NCI-H526 treated with DMSO at 0.1 percent for 48 hours (cell line): ENCODE data around the gene MUS81.

Source experiments
- DNase-seq: peaks from one replicate; lab custom pipeline; 2025; lab: John Stamatoyannopoulos, UW

Gene MUS81

GRCh38 chr11:65861533-65862183 is 1.4 kb downstream of the MUS81 start:
- no peak for DNase-seq

- no peak for DNase-seq
Observed at GRCh38 chr11:65862191-65862735, 2.0 kb downstream of the MUS81 start.

- DNase-seq = no peak
Observed at GRCh38 chr11:65862941-65863888, 3.0 kb downstream of the MUS81 start.

DNA sequence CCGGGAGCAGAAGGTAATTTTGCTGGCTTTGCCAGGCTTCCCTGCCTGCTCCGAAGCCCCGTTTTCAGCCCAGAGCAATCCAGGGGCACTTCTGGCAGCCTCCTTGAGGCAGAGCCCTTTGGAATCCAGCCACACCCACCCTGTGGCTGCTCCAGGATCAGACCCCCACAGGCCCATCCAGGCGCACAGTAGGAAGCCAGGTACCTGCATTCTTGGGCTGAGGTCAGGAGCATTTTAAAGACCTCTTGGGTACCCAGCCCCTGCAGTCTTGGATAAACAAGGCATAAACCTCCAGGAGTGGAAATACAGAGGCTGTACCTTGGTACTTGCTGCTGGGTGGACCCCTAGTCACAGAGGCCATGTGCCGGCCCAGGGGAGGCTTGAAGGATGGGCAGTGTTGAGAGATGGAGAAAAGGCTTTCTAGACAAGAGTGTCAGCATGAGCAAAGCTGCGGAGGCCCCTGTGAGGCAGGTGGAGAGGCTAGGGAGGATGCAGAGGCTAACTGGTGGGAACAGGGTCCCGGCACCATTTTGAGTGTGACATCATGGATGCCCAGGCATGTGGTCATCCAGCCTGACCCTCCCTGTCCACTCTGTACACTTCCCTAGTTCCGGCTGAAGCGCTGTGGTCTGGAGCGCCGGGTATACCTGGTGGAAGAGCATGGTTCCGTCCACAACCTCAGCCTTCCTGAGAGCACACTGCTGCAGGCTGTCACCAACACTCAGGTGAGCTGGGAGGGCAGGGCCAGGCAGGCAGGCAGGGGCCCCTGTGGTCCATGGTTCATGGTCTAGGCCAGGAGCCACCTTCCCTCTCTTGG is 3.9 kb downstream of the MUS81 start:
- no peak for DNase-seq

- DNase-seq = no peak
Observed at GRCh38 chr11:65864706-65865471, 4.7 kb downstream of the MUS81 start.

DNA sequence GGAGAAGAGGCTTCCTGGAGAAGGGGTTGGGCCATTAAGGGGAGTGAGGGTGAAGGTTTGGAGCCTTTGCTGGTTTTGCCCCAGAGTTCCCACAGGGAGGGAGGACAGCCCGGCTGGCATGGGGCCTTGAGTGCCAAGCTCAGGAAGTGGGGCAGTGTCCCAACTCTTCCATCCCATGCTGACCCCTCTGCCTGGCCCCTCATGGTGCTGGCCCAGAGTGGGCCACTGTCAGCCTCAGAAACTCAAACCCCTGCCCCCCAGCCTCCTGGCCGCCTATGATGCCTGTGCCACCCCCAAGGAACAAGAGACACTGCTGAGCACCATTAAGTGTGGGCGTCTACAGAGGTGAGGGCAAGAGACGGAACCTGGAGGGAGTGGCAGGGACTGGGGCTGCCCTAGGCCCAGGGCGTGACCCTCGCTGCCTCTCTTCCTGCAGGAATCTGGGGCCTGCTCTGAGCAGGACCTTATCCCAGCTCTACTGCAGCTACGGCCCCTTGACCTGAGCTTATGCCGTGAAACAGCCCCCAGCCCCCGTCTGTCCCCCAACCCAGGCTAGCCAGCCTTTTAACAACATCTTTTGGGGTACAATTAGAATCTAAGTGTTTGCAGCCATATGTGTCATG is 5.4 kb downstream of the MUS81 start:
- no peak for DNase-seq

DNA sequence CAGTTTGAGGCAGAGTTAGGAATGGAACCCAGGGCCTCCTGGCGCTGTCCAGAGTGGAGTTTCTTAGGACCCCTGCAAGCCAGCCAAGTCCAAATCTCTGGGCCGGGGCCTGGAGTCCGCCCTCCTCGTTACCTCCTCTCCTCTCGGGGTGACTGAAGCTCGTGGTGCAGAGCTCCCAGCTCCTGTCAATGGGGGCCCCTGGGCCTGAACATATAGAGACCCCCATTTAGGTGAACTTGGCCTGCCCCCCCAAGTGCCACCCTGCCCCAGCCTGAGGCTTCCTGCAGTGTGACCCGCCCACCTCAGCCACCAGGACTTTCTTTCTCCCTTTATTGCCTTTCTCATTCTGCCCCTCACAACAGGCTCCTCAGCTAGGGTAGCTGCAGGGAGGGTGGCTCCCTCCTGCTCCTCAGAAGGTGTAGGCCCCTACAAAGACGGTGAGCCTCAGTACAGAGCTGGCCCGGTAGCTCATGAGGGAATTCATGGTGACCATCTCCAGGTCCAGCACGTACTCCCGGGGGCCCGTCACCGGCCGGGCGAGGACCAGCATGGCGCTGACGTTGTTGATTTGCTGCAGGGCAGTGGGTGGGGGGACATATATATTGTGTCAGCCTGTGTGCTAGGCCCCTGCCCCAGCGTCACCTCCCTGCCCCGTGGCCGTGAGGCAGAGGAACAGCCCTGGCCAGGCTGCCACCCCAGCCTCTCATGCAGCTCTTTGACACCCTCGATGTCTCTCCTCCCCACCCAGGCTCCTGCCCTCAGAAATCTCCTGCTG is 6.5 kb downstream of the MUS81 start:
- DNase-seq = no peak

DNA sequence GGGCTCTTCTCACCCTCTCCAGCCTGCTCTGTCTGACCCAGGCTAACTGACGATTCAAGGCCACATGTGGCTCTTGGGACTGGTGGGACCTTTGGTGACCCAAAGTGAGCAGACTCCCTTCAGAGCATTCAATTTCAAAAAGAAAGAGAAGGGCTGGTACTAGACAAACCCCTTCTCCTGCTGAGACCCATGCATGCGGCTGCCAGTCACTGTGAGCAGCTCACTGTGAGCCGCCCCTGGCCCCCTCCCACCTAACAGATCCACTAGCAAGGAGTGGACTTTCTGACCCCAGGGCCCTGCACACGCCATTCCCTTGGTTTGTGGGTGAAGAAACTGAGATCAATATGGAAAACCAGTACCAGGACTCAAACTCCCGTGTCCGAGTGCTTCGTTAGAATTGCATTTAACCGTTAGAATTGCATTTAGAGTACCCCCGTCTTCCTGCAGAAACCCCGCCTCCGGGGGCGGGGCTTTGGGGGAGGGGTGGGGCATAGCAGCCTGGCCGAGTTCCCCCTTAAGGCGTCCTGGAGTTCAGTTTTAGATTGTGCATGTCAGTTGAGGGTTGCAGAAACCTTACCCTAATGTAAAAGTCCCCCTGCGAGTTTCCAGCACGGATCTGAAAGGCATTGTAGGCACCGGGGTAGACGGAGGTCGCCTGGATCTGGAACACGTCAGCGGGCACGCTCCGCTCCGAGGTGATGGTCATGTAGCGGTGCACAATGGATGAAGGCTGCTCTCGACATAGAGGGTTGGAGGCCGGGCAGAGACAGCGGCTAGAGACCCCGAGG is 7.2 kb downstream of the MUS81 start:
- DNase-seq = no peak

- no peak for DNase-seq
Observed at GRCh38 chr11:65868076-65868667, 7.9 kb downstream of the MUS81 start.

GRCh38 chr11:65868907-65869306 is 8.7 kb downstream of the MUS81 start:
- DNase-seq = no peak

DNA sequence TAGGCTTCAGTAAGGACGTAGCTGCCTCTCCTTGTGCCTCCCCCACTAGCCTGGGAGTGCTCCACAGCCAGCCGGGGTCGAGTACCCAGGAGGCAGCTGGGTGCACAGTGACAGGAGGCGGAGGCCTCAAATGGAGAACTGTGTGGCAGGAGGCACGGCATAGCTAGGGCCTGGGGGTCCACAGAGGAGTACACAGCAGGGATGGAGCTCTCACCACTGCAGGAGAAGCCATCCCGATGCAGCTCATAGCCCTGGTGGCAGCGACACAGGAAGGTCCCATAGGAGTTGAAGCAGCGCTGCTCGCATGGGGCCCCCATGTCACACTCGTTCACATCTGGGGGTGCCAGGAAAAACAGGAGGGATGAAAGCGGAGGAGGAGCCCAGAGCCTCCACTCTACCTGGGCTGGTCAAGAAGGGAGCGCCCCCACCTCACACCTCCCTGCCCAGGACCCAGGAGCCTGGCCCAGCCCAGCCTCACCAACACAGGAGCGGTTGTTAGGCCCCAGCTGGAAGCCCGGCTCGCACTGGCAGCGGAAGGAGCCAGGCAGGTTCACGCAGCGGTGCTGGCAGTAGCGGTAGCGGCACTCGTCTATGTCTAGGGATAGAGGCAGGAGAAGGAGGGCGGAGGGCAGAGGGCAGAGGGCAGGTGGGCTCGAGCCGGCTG is 9.5 kb downstream of the MUS81 start:
- no peak for DNase-seq

DNA sequence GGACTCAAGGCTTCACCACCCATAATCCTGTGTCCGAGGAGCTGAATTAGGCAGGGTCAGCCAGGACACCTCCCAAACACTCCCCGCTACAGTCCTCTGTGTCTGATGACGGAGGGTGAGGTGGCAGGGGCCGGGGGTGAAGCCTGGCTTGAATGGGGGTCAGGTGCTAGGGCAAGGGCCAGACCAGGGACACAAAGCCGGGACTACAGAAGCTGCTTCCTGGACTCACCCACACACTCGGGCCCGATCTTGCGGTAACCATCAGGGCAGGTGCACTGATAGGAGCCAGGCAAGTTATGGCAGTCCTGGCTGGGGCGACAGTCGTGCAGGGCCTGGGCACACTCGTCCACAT is 10.1 kb downstream of the MUS81 start:
- DNase-seq = no peak

DNA sequence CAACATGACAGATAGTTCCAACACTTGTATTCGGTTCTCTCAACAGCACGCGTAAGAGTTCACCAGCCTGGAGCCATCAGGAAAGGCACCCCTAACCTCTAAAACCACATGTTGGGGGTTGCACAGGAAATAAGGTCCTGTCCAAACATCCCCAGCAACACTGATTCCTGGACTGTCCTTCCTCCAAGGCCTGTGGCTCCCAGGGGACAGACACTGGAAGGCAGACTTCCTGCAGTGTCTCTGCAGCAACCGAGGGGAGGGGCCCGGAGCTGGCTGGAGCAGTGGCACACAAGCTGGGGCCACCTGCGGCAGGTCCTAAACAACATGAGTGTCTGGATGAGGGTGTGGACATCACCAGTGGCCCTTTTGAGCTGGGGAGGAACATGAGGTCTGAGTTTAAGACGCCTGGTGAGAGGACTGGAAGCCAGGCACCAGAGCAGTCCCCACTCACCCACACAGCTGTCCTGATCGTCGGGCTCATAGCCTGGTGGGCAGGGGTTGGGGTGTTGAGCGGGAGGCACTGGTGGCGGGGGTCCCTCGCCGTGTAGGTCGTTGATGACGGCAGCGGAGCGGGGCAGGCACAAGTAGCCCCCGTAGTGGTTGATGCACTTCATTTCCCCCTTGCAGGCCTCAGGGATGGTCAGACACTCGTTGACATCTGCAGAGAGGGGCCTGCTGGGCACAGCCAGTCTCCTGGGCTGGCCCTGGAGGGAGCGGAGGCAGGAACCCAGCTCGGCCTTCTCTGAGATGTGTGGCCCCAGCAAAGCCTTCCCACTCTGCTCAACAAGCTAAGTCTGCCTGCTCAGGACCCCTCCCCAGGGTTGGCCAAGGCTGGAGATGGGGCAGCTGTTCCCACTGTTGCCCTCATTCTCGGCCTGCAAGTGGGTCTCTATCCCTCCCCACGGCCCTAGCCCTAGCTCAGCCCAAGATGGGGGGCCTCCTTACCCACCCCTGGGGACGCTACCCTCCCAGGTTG is 10.8 kb downstream of the MUS81 start:
- DNase-seq = no peak

GRCh38 chr11:65871811-65872548 is 11.7 kb downstream of the MUS81 start:
- no peak for DNase-seq

DNA sequence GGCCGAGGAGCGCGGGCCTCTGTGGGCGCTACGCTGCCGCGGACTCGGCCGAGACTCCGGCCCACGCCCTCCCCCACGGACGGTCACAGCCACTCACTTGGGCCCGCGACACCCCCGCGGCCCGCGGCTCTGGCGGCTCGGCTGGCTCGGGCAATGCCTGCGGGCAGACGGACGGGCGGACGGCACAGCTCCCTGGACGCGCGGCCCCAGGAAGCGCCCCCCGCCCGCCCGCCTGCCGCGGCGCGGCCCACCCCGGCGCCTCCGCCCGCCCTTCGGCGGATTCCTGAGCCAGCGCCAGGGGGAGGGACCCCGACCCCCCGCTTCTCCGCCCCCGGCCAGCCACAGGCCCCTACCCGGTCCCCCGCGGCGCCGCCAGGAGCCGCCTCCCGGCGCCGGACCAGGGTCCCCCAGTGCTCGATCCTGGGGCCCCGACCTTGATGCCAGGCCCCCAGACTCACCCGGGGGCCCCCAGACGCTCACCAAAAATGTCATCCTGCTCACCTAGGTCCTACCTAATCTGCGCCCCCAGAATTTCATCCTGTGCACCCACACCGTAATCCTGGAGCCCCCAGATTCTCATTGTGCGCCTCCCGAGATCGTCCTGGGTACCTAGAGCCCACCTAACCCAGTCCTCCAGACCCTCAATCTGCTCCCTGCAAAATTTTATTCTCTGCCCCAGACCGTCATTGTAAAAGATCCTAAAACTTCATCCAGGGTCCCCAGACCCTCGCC is 12.5 kb downstream of the MUS81 start, which contains the start of gene EFEMP2:
TSS of gene EFEMP2 (minus strand) at position 215 of the 732 bp plus-strand sequence. CDS start 446 bp downstream, outside the sequence.
- no peak for DNase-seq
